Stimulated activated CD4-positive, alpha-beta T cell treated with anti-CD3 and anti-CD28 coated beads, Interleukin-2, amount 100 ng/mL, for 24 hours (primary cell): ENCODE data around the gene CLCNKB.
"Not testable (repeated sequence)": the region's sequence is repeated elsewhere in the genome, so short reads cannot be mapped to it uniquely, and the experiment has no call there.

Experiments
- DNase-seq, 2 donors: peaks; one replicate each; pipeline ENCODE4 v3.0.0-alpha.2; 2020

Gene CLCNKB

DNA sequence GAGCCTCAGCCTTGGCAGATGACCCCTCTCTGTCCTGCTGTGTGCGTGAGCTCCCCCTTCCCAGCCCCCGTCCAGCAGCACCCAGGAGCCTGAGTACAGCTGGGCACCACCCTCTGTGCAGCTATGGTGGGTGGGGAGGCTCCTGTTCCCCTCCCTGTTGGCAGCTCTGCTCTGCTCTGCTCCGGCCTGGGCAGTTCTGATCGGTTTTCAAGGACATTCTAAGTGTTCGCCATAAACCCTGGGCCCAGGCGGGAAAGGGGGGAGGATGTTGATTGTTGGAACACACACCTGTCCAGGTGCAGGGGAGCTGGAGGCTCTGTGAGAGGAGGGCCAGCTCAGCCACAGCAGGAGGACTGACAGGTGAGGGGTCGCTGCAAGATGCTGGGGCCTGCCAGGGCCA lies at the start of gene CLCNKB:
CLCNKB (plus strand) TSS at position 262 of the 400 bp plus-strand sequence. CDS start 711 bp downstream, outside the sequence.
- DNase-seq = no peak

DNA sequence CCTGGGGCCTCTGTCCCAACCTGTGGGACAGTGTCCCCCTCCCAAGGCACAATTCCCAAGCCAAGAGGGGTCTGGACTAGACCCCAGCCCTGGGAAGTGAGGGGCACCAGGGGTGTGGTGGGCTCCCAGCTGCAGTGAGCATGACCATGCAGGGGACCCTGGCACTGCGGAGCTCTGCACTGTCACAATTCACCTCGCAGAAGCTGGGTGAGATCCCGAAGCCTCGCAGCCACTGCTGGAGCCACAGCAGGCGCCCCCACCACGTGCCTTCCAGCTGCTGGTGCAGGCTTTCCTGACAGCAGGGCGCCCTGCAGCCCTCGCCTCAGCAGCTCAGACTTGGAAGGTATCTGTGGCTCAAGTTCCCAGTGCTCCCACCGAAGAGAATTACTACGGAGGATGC lies 49.5 kb upstream of the CLCNKB start:
- DNase-seq = no peak

DNA sequence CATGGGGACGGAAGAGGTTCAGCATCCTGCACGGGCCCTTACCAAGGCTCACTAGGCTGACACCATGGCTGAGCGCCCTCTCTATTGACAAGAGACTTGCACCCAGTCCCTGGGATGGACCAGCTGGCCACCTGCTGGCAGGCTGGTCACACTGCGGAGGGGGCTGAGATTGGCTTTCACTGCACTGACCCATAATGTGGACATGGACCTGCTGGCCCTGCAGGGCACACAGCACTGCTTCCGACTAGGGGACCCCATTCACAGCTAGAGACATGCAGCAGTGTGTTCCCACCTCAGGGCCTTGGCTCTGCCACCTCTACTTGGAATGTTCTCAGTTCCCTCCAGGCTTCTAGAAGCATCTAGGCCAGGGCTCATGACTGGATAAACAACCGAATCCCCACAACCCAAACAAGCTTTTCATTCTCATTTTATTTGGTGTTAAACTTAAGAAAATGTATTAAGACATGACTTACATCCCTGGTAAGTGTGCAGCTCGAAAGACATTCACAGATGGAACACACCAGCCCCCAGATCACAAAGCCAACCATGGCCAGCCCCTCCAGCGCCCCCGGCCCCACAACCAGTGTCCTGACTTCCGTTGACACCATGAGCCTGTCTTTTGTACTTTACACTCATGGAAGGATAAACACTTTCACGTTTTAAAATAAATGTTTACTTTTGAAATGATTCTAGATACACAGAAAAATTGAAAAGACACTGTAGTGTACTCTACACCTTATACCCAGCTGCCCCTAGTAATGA lies 48.8 kb upstream of the CLCNKB start:
- DNase-seq = peak; percentile 58 to 66

DNA sequence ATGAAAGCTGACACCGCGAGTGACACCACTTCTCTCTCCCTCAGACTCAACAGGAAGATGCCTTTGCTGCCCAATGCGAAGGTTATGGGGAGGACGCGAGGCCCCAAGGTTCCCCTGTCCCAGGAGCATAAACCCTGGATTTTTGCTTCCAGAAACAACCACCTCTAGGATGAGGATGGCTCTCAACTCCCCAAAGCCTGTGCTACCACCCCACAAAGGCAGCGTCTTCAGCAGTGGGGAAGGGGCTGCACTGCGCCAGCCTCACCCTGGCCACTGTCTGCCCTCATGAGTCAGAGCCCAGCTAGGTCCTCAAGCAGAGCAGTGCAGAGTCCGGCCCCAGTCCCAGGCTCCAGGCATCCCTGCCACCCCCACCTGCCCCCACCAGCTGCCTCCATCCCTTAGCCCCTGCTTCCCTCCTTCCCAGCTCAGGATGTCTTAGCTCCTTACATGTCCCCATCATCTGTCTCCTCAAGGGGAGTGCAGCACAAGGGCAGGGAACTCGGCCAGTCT lies 46.5 kb upstream of the CLCNKB start:
- DNase-seq = no peak

DNA sequence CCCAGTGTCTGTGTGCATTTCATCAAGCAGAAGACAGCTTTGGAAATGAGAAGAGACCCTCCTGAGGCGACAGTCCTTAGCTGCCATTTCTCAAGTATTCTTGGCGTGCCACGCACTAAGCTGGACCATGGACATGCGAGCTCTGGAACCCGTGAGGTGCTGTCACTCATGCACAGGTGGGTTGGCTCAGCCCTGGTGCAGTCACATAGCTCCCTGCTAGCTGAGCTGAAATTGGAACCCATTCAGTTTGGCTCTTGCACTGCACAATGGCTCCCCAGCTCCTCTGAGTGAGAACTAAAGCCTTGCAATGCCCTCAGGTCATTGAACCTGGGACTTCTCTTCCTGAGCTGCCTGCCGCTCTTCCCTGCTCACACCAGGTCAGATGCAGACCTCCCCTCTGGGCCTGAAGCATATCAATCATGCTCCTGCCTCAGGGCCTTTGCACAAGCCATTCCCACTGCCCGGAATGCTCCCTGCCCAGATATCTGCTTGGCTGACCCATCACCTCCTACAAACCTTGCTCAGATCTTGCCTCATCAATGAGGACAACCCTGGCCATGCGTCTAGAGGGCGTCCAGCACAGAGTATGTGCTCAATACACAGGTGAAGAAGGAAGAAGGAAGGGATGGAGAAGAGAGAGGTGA lies 45.8 kb upstream of the CLCNKB start:
- no peak for DNase-seq

DNA sequence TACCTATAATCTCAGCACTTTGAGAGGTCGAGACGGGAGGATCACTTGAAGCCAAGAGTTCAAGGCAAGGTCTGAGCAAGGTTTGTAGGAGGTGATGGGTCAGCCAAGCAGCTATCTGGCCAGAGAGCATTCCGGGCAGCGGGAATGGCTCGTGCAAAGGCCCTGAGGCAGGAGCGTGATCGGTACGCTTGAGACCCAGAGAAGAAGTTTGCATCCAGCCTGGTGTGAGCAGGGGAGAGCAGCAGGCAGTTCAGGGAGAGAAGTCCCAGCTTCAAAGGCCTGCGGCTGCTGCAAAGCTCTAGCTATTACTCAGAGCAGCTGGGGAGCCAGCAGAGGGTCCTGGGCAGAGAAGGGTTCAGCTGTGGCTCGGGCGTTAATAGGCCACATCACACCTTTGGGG lies 44.7 kb upstream of the CLCNKB start:
- DNase-seq = no peak

DNA sequence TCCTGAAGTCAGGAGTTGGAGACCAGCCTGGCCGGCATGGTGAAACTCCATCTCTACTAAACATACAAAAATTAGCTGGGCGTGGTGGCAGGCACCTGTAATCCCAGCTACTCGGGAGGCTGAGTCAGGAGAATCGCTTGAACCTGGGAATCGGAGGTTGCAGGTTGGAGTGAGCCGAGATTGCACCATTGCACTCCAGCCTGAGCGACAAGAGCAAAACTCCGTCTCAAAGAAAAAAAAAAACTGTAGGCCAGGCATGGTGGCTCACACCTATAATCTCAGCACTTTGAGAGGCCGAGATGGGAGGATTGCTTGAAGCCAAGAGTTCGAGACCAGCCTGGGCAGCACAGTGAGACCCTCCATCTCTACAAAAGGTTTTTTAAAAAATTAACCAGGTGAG lies 42.3 kb upstream of the CLCNKB start:
- DNase-seq = not testable (repeated sequence)

DNA sequence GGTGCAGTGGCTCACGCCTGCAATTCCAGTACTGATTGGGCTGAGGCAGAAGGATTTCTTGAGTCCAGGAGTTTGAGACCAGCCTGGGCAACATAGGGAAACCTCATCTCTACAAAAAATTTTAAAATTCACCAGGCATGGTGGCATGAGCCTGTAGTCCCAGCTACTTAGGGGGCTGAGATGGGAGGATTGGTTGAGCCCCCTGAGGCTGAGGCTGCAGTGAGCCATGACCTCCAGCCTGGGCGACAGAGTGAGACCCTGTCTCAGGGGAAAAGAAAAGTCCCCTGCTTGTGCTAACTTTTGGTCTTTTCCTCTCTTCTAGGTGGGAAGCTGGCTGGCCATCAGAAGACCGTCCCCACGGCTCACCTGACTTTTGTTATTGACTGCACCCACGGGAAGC lies 38.0 kb upstream of the CLCNKB start:
- no peak for DNase-seq

DNA sequence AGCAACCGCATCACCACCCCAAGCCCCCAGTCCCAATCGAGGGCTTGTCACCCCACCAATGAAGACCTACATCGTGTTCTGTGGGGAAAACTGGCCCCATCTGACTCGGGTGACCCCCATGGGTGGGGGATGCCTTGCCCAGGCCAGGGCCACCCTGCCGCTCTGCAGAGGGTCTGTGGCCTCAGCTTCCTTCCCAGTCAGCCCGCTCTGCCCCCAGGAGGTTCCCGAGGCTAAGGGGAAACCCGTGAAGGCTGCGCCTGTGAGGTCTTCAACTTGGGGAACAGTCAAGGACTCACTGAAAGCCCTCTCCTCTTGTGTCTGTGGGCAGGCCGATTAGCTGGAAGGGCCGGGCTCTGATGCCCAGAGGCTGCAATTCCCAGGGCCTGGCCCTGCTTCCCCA lies 37.6 kb upstream of the CLCNKB start:
- DNase-seq = no peak

DNA sequence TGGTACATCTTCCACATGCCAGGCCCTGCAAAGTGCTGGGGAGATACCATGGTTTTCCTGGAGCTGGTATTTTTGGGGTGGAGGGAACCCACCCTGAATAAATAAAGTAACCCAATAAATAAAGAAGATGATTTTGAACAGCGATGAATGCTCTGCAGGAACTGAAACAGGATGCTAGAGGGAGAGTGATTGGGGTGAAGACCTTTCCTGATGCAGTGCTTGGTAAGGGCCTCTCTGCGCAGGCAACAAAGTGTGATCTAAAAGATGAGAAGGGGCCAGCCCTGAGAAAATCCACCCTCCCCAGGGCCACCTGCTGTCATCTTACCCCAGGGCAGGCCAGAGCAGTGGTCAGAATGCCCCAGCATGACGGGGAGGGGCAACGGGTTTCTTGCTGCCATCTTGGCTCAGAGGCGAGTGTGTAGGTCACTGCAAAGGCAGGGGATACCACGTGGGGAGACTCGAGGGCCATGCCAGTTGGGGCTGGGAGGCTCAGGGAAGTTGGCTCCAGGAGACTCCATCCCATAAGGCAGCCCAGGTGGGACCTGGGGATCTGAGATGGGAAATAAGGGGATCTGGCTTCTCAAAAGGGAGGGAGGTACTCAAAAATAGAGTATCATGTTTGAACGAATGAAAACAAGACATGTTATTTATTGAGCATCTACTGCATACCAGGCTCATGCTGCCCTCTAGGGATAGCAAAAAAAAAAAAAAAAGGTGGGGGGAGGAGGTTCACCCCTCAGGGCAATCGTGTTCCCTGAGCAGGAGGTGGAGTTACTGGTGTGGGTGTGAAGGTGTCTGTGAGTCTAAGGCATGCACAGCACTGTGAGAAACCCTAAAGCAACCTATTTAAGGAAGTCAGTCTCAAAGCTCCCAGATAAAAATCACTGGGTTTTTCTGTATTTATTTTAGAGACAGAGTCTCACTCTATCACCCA lies 36.8 kb upstream of the CLCNKB start:
- DNase-seq = no peak

DNA sequence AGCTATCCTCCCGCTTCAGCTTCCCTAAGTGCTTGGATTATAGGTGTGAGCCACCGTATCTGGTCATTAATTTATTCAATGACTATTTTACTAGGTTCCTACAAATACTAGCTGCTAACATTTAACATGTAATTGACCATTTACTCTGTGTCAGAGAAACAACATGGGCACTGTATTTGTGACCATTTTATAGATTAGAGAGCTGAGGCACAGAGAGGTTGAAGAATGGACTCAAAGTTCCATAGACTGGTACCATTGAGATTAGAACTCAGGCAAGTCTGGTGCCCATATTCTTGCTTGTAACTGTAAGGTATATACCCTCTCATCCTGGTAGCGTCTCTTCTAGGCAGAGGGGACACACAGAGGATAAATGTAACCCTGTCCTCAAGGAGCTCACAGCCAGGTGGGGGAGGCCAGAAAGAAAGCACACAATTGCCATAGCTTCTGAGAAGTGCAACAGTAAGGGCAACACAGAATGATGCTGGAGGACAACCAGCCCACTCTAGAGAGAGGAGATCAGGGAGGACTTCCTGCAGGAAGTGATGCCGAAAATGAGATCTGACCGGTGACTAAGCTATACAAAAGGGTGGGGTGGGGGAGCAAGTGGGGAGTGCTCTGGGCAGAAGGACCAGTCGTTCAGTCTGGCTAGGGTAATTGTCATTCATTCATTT lies 35.8 kb upstream of the CLCNKB start:
- no peak for DNase-seq

DNA sequence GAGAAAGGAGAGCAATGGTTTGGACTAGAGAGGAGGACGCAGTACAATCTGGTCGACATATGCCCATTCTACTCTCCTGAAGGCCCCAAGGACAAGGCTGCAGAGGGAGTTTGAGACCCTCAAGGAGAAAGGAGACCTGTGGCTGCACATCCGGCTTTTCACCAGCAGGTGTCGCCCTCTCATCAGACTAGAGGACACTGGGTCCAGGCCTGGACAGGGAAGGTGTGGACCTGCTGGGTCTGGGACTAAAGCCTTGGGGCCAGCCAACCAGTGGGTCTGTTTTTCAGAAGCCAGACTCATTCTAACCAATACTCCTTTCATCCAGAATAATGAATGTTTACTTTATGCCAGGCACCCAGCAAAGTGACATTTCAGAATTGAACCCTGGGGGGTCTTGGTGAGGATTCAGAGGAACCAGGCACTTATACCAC lies 34.5 kb upstream of the CLCNKB start:
- peak; percentile 82 for DNase-seq

DNA sequence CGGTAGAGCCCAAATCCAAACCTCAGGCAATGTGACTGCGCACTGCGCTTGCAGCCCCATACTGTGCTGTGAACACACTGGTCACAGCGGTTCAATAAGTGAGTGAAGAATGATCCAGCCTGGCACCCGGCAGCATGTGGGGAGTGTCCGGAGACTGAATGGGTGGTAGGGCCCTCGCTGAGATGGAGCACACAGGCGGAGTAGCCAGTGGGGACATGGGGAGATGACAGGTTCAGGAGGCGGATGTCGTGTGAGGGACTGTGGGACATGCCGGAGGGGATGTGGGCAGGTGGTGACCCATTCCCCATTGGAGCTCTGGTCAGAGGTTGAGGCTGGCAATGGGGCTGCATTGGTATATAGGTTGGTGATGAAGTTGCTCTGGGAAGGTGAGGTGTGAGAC lies 33.9 kb upstream of the CLCNKB start:
- no peak for DNase-seq

DNA sequence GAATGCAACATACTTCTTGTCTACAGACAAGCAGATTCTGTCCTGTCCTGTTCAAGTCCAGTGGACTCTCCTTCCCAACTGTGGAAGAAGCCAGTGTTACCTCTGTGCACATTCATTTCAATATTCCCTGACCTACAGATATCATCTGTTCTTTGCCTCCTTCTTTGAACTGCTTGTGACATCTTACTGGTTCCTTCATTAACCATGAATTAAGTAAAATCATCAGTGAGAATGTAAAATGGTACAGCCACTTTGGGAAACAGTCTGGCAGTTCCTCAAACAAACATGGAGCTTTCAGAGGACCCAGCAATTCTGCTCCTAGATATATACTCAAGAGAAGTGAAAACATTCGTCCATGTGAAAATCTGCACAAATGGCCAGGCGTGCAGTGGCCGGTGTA lies 32.7 kb upstream of the CLCNKB start:
- DNase-seq = no peak

DNA sequence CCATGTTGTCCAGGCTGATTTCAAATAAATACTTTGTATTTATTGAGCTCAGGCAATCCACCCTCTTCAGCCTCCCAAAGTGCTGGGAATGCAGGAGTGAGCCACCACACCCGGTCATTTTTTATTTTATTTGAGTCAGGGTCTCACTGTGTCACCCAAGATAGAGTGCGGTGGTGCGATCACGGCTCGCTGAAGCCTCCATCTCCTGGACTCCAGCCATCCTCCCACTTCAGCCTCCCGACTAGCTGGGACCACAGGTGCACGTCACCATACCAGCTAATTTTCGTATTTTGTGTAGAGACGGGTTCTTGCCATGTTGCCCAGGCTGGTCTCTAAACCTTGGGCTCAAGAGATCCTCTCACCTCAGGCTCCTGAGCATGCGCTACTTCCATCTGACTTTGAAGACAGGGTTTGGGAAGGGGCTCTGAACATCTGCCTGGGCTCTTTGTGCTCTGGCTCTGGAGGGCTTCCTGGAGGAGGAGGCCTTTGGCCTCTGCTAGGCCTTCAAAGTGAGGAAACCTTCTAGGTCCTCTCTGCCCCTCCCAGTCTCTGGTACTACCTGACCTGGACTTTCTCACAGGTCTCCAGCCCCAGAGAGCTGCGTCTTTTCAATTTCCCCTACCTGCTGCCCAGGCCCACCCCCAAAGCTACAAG lies 31.5 kb upstream of the CLCNKB start:
- DNase-seq = no peak

DNA sequence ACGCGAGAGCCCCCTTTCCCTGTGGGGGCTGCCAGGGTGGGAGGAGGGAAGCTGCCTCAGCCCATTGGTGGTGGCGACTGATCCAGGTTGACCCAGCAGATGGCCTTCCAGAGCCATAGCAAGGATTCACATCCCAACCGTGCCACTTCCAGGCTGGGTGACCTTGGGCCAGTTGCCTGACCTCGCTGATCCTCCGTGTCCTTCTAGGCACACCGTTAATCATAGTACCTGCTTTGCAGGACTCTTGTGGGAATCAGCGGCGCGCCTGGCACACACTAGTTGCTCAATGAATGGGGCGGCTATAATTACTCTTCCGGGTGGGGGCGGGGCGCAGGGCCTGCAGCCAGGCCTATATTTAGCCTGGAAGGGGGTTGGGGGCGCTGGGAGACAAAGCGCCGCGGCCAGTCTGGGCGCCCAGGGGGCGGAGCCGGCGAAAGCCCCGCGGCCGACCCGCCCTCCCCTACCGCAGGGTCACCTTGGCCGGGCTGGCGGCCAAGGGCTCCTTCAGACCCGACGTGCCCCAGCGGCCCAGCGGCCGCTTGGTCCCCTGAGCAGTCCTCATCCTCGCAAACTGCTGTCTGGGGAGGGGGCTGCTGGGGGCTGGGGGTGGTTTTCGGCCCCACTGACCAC lies 30.9 kb upstream of the CLCNKB start:
- peak; percentile 37 to 54 for DNase-seq

DNA sequence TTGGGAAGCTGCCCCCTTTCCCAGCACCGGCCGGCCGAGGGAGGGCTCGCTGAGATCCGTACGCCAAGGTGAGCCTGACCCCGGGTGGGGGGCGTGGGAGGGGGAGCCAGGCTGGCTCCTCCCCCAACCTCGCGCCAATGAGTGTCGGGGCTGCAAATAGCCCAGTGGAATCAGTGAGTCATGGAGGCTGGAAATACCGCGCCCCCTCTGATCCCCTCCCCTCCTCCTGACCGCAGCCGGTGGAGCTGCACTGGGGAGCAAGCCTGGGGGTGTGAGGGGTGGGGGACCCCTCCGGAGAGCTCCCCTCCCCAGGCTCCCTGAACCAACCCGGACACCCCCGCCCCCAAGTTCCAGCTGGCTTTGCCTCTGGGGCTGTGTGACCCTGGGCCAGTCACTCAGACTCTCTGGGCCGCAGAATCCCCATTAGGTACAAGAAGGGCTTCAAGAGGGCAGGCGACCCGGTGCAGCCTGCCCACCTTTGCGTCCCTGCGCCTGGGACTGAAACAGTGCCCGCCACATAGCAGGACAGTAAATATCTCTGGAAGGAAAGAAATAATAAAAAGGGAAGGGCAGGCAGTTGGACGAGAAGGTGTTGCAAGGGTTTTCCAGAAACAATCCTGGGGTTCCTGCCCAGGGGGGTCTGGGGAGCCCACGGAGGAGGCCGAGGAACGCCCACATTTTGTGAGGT lies 30.2 kb upstream of the CLCNKB start:
- peak; percentile 56 to 57 for DNase-seq

DNA sequence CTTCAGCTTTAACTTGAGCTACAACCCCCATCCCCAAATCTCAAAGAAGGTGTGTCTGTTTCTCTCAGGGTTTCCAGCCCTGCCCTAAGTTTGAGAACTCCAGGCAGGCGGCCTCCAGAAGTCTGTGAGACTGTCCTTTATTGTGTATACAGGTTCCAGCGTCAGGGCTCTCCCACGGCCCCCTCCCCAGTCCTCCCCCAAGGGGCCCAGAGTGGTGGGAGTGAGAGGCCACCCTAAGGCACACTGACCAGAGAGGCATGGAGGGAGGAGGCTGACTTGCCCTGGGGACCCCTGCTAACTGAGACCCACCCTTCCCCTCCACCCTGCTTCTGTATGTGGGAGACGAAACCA lies 29.7 kb upstream of the CLCNKB start:
- no peak for DNase-seq

DNA sequence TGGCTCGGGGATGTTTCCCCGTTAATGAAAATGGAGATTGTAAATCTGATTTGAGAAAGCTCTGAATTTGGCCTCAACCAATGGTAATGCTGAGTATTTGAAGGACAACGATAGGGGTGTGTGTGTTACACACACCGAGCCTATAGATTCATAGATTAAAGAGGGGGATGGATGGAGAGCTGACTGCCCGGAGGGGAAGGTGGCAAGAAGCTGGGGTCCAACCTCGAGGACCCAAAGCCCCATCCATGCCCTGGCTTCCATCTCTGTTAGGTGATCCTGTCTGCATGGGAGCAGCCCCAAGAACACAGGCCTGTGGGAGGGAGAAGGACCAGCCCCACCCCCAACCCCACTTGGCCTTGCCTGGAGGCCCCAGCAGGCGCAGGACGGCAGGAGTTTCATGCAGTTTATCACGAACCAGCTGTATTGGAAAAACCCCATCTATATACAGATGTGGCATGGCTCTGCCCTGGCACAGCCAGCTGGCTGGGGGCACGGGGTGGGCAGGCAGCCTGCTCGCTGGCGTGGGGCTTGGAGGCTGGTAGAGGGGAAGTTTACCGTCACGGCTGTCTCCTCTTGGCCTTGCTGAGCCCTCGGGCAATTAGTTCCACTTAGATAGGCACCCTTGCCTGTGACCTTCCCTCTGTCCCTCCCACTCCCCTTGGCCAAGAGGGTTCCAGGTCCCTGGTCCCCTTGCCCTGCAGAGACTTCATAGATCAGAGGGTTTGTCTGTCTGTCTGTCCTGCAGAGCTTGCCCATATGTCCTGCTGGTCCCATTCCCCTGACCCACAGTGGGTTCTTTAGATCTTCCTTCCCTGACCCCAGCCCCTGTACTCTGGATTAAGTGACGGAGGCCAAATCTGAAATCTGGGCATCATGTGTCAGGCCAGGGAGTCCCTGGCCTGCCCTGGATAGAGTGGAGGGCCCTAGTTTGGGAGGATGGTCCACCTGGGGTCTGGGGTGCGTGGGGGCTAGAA lies 28.8 kb upstream of the CLCNKB start:
- DNase-seq = no peak

DNA sequence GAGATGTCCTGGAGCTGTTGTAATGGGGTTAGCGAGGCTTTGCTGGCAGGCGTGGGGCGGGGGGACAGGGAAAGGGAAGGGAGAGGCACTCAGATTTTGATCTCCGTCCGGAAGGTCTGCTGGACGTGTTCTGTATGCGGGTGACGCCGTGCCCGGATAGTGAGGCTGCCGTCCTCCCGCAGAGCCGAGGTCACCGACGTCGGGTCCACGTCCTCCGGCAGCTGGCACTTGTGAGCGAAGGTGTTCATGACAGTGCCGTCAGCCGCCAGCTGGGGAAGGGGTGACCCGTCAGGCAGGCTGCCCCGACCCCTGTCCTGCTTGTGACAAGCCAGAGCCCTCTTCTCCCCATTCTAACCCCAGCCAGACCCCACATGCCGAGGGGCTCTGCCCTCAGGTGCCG lies 28.1 kb upstream of the CLCNKB start:
- no peak for DNase-seq
